ENCODE data around the gene APLNR.

The APLNR gene

GRCh38 chr11:57251491-57252104 lies 14.5 kb upstream of the APLNR start:
- DNase-seq (ENCODE audit: low read depth): no peak

DNA sequence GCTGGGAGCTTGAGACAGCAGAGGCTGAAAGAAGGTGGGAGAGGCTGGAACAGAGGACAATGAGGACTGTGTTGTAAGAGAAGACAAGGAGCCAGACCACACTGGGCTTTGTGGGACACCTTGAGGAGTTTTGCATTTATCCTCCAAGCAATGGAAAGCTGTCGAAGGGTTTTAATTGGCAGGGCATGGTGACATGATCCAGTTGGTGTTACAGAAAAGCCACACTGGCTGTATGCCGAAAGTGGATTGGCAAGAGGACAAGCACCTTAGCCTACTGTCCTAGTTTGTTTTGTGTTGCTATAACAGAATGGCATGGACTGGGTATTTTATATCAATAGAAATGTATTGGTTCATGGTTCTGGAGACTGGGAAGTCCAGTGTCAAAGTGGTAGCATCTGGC lies 14.0 kb upstream of the APLNR start:
- DNase-seq (ENCODE audit: low read depth): no peak

- DNase-seq (ENCODE audit: low read depth): no peak
These were observed 12.6 kb upstream of the APLNR start for GRCh38 chr11:57249384-57250319.

- no peak for DNase-seq (ENCODE audit: low read depth)
These were observed 11.8 kb upstream of the APLNR start for GRCh38 chr11:57248780-57249383.

DNA sequence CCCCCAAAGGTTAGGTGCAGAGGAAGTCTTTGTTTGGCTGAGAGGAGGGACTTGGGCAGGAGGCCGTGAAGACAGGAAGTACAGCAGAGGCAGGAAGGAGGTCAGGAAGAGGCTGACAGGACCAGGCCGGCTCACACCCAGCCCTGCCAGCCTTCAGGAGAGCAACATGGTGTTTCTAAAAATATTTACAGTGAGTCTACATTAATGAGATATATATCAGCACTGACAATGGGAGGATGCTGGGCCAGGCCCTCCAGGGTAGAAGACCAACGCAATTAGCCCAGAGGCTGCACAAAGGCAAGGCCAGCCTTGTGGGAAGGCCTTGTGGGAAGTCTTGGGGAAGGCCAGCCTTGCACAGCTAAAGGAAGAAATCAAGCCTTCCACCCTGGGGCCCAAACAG lies 7.9 kb upstream of the APLNR start:
- DNase-seq (ENCODE audit: low read depth): no peak

- DNase-seq (ENCODE audit: low read depth): no peak
These were observed 4.4 kb upstream of the APLNR start for GRCh38 chr11:57241353-57241972.

DNA sequence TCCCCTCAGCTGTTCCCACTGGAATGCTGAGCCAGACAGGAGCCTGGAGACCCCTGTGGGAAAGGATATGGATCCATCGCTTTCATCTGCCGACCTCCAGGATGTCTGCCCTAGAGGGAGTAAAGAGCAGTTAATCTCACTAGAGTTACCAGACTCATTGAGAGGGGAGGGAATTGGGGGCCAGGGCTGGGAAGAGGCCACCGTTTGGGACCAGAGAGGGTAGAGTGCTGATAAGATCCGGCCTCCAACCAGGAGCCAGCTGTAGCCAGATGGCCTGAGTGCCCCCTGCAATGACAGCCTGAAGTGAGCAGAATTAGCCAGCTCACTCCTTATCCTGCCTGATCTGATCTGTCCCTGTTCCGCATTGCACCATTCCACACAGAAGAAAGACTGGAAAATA lies 3.7 kb upstream of the APLNR start:
- no peak for DNase-seq (ENCODE audit: low read depth)

GRCh38 chr11:57240007-57240406 lies 3.0 kb upstream of the APLNR start:
- no peak for DNase-seq (ENCODE audit: low read depth)

- DNase-seq (ENCODE audit: low read depth): no peak
These were observed 2.3 kb upstream of the APLNR start for GRCh38 chr11:57239348-57239747.

- DNase-seq (ENCODE audit: low read depth): no peak
These were observed 1.0 kb downstream of the APLNR start for GRCh38 chr11:57235761-57236703.

DNA sequence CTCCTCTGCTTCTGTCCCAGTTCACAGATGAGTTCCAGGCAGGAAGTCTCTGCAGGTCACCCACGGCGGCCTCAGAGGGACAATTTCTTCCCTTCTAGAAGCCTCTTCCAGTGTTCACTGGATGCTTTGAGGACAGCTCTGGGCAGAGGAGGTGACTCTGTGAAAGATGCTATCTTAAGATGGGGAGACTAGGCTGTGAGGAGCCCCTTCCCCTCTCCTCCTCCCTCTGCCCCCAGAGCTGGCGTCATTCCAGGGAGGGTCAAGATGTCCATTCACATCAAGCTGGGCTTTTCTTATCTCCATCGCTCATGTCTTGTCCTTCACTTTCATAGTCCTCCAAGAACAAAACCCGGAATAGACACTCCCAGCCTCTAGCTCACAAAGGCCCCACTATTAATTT lies 3.3 kb downstream of the APLNR start:
- no peak for DNase-seq (ENCODE audit: low read depth)

- DNase-seq (ENCODE audit: low read depth): no peak
These were observed 5.4 kb downstream of the APLNR start for GRCh38 chr11:57231539-57232253.

GRCh38 chr11:57230791-57231538 lies 6.1 kb downstream of the APLNR start:
- no peak for DNase-seq (ENCODE audit: low read depth)

- no peak for DNase-seq (ENCODE audit: low read depth)
These were observed 6.7 kb downstream of the APLNR start for GRCh38 chr11:57230316-57230715.

DNA sequence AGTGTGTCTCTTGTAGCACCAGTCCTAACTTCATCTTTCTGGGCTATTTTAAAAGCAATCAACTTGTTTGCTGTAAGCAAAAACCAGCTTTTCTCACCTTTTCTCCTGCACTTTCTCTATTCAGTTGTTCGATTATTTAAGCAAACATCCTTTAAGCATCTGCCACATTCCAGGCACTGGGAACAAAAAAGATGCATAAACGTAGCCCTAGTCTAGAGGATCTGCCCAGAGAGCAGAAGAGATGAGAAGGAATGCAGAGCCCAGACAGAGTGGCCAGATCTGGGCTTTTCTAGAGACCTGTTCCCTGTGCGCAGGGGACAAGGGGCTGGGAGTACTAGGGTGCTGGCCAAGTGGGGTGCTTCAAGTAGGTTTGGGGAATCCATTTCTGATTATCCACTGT lies 8.4 kb downstream of the APLNR start:
- DNase-seq (ENCODE audit: low read depth): no peak

DNA sequence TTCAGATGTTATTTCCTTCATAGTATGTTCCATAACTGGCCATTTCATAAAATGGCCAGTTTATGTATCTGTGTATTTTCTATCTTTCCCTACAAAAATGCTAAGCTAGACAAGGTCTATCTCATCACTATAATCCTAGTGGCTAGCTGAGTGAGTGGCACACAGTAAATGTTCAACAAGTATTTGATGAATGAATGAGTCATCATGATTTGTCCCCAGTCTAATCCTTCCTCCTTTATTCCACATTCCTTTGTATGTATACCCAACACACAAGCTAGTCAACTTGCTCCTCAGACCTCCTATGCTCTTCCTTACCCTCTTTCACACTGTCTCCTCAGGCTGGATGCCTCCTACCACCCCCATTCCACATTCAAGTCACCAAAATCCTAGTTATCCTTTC lies 12.5 kb downstream of the APLNR start:
- no peak for DNase-seq (ENCODE audit: low read depth)

GRCh38 chr11:57224128-57224527 lies 12.9 kb downstream of the APLNR start:
- DNase-seq (ENCODE audit: low read depth): no peak

DNA sequence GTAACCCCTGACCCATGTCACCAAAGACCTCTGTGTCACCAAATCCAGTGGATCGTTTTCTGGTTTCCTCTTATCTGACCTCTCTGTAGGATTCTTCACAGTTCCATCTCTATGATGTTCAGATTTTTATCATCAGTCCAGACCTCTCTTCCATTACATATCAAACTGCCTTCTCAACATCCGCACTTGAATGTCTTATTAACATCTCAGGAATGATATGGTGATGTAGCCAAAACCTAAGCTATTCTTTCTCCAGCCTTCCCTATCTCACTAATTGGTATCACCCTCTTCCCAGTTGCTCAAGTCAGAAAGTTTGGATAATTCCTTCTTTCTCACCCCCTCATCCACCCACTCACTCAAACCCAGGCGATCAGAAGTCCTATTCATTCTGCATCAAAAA lies 13.4 kb downstream of the APLNR start:
- DNase-seq (ENCODE audit: low read depth): no peak

GRCh38 chr11:57222239-57222638 lies 14.8 kb downstream of the APLNR start:
- no peak for DNase-seq (ENCODE audit: low read depth)

GRCh38 chr11:57219021-57219627 lies 17.9 kb downstream of the APLNR start:
- no peak for DNase-seq (ENCODE audit: low read depth)

Measured in T follicular helper cell (primary cell).